GM18508 (cell line): ENCODE data around the gene EPB41.
"Not testable (repeated sequence)": the region's sequence is repeated elsewhere in the genome, so short reads cannot be mapped to it uniquely, and the experiment has no call there.

Experiments used
- ATAC-seq: cut with Tn5 transposase; IDR thresholded peaks from one replicate; pipeline ENCODE4 v1.9.1; 2021; ENCODE audit warnings: moderate number of reproducible peaks; ENCODE audit not compliant: insufficient read depth, unreplicated experiment

The EPB41 gene

DNA sequence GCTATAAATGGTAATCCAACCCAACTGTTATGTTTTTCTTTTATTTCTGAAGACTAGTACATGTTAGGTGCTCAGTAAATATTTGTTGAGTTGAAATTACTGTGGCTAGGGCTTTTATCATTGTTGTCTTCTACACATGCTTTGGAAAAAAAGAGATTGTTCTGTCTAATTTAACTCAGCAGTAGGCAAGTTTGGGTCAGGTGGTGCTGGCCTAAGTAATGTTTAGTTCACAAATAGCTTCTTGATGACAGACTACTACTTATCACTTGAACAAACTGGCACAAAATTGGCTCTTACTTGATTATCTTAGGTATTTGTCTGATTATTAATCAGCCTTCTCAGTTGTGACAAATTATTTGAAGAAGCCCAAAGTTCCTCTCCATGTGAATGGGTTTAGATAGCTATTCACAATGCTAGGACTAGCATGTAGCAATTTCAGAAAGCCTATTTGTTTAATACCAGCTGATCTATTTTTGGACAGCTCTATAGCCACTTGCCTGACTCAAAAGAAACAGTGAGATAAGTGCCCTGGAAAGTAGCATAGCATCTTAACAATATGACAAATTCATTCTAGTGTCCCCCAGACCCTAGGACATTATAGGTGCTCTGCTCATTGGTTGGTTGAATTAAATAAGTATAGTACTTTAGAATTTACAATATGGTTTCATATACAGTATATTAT, 176.7 kb downstream of the EPB41 start:
- no peak for ATAC-seq

DNA sequence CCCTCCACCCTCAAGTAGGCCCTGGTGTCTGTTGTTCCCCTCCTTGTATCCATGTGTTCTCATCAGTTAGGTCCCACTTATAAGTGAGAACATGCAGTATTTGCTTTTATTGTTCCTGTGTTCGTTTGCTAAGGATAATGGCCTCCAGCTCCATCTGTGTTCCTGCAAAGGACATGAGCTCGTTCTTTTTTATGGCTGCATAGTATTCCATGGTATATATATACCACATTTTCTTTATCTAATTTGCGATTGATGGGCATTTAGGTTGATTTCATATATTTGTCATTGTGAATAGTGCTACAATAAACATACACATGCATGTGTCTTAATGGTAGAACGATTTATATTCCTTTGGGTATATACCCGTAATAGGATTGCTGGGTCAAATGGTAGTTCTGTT, 178.3 kb downstream of the EPB41 start:
- not testable (repeated sequence) for ATAC-seq

DNA sequence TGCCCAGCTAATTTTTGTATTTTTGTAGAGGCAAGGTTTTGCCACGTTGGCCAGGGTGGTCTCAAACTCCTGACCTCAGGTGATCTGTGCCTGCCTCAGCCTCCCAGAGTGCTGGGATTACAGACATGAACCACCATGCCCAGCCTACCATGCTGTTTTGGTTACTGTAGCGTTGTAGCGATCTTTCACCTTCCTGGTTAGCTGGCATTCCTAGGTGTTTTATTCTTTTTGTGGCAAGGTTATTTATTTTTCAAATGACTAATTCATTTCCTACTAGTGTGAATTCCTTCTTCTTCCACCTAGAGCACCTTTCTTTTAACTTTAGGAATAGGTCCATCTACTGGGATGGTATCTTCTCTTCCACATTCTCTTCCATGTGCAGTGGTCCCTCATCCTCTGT, 180.1 kb downstream of the EPB41 start:
- ATAC-seq = no peak

DNA sequence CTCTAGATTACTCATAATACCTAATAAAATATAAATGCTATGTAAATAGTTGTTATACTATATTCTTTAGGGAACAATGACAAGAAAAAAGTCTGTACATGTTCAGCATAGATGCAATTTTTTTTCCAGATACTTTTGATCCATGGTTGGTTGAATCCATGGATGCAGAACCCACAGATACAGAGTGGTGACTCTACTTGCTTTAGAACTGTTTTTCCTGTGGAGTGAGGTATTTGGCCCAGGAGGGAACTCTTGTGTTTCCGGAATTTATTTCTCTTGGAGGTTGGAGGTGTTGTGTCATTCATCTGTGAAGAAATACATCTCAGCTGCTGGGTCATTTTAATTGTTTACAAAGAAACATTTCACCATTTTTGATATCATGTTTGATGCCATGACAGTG, 180.6 kb downstream of the EPB41 start:
- no peak for ATAC-seq

DNA sequence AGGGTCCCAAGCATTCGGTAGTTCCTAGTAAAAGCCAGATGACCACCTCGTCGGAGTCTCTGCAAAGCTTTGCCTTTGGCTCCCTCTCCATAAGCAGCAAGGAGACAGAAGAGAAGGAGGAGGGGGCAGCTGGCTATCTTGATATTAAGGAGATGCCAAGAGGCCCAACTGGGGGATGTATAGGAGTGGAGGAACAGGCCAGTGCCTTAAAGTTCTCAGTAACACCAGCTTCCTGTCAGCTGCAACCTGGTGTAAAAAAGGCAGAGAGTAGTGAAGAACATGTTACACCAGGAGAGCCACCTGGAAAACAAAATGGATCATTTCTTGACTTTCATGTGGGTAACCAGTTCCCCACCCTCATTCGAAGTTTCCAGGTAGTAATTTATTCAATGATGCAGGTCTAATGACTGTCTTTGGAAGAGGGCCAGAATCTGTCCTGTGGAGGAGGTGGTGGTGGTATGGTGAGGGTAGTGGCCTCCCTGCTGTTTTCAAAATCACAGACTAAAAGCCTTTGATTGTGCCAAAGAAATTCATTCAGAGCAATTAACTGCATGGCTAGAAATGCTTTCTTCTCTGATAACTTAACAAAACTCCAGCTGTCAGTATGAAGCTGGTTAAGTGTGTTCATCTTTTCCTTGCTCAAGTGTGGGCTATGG, 182.0 kb downstream of the EPB41 start:
- ATAC-seq = no peak

DNA sequence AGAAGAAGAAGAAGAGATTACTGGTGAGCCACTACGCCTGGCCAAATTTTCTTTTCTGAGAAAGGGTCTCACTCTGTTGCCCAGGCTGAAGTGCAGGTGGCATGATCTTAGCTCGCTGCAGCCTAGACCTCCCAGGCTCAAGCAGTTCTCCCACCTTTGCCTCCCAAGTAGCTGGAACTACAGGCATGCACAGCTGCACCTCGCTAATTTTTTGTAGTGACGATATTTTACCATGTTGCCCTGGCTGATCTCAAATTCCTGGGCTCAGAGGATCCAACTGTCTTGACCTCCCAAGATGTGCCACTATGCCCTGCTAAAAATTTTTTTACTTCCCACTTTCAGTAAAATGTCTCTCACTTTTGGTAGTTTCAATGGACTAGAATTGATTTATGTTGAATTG, 184.9 kb downstream of the EPB41 start:
- no peak for ATAC-seq

DNA sequence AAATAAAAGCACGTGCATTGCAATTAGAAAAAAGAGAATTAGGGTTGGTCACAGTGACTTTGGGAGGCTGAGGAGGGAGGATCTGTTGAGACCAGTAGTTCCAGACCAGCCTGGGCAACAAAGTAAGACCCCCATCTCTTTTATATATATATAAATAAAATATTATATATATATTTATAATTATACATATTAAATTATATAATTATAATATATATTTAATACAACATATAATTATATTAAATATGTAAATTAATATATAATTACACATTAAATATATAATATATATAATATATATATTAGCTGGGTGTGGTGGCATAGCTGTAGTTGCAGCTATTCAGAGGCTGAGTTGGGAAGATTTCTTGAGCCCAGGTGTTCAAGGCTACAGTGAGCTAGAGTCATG, 186.1 kb downstream of the EPB41 start:
- ATAC-seq = no peak

DNA sequence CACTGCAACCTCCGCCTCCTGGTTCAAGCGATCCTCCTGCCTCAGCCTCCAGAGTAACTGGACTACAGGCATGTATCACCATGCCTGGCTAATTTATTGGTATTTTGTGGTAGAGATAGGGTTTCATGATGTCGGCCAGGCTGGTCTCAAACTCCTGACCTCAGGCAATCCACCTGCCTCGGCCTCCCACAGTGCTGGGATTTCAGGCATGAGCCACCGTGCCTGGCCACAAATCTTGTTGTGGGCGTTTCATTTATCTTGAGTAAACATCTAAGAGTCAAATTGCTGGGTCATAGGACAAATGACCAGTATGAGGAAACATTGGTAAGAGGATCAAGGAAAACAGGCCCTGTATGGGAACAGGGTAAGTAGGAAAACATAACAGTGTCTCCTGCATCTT, 191.5 kb downstream of the EPB41 start:
- ATAC-seq = no peak

DNA sequence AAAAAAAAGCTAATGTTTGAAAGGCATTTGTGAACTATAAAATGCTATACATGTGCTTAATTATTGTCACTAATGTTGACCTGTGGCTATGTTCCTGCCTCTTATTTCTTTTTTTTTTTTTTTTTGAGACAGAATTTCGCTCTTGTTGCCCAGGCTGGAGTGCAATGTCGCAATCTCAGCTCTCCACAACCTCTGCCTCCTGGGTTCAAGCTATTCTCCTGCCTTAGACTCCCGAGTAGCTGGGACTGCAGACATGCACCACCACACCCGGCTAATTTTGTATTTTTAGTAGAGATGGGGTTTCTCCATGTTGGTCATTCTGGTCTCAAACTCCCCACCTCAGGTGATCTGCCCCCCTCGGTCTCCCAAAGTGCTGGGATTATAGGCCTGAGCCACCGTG, 193.7 kb downstream of the EPB41 start:
- ATAC-seq = not testable (repeated sequence)

DNA sequence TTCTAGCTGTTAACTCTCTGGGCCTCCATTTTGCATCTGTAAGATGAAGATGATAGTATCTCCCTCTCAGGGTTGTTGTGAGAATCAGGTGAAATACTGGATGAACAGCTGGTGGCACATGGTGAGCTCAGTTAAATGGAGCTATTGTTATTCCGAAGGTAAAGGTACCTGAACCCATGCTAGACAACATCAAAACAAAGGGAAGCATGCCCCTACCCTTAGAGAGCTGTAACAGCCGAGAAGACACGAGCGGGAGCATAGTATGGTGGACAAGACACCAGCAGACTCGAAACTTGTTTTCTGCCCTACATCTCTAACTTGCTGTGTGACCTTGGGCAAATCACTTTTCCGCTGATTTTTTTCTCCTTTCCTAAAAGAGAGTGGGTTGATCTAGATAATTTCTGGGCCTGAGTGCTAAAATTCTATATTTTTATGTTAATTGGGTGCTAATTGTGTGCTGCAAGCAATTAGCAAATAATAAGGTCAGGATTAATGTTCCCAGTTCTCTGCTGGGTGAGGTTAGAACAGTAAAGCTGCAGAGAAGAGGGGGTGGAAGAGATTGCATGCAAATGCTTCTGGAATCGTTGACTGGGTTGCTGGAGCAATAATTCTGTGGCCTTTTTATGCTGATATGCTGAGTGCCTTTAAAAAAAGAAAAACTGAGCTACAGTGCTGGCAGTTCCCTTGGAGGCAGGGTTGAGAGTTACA, 198.5 kb downstream of the EPB41 start:
- no peak for ATAC-seq

DNA sequence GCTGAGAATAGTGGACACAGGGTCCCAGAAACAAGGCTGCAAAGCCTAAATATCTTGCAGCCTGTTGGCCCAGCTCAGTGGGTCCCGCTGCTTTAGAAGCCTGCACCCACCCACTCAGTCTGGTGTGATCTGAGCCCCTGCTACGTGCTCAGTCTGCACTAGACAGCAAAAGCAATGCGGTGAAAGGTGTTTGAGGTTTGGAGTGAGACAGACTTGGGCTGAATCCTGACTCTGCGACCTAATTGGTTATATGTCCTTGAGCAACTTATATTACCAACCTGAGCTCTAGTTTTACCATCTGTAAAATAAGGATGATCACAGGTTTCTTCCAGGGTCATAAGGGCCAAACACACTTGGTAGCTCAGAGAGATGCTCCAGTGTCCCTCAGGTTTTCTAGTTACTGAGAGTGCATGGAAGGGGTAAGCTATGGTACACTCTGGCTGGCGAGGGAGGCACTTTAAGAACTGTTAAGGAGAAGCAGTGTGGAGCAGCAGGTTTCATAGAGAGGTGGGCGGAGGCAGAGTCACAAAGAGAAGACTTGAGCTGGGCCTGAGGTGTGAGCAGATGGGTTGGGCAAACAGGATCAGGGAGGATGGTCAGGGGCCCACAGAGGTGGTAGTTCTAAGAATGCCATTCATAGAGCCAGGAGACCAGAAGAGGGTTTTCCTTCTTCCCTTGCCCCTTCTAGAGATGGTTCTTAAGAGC, 199.2 kb downstream of the EPB41 start:
- ATAC-seq = no peak

DNA sequence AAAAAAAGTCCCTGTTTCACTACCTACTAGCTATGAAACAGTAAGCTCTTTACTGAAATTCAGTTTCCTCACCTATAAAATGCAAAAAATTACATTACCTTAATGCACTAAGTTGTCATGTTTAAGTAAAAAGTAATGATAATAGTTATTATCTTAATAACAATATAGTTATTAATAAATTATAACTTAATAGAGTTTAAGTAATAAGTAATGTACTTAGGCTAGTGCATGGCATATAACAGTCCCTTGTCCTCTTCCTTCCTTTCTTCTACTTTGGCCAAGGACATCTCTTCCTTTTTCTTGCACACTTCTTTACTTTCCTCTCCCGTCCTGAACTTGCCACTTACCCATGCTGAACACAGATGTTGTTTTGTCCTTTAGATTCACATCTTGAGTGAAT, 200.3 kb downstream of the EPB41 start:
- ATAC-seq = no peak

DNA sequence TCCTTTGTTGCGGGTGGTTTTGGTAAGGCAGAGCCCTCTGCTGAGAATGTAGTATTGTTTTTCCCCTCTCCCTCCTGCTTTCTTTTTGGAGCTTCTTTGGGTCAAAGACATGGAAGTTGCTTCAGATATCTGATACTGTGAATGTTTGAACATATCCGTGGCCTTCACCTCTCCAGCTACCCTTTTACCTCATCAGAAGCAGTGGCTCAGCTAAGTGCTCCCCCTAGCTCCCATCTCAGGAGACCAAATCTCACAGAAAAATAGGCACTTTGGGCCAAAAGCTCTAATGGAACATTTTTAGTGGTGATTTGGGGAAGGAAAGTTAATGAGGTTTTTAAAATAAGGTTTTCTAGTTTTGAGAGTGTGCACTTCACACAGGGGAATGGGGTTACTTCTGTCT, 203.0 kb downstream of the EPB41 start:
- ATAC-seq = no peak

DNA sequence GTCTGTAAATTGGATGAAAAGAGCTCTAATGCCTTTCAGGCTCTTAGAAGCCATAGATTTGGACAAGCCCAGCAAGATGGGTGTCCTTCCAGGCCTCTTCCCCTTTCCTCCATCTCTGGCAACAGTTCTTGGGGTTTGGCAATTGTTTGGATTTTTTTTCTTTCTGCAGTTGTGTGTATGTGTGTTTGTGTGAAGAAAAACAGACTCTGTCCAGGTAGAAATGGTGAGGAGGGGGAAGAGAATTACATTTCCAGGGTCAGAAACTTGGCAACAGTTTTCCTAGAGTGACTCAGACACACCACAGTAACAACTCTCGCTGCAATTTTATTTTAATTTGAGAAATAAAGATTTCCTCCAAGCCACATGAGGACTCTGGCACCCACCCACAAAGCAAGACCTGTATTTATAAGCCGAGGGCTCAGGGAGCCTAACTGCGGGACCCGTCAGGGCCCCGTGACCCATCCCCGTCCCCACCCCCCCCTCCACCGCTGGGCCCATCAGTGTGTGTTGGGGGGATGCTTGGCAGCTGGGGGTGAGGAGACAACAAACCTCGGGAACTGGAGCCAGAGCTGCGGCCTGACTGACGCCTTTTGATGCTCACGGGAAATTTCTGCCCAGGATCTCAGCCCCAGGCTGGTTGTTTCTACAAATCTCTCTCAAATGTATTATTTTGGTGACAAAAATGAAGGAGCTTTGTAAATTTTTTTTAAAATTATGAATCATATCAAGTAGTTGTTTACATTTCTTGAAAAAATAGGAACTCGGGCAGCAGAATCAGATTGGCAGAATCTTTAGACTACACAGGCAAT, 205.0 kb downstream of the EPB41 start:
- ATAC-seq = no peak

DNA sequence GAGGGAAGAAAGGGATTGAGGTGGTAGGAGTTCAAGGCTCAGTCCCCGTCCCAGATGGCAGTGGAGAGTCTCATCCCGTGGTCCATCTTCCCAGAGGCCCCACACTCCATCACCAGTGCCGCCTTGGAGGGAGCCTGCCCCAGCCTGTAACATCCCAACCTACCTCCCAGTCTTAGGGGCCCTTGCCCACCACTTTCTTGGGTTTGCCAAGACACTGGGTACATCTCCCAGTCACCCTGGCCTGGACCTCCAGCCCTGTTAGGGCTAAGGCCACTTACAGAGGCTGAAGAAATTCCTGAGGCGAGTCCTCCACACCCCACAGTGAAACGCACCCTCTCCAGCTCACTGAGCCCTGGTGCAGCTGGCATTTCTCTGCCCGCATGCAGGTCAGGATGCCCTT, 206.0 kb downstream of the EPB41 start:
- no peak for ATAC-seq

DNA sequence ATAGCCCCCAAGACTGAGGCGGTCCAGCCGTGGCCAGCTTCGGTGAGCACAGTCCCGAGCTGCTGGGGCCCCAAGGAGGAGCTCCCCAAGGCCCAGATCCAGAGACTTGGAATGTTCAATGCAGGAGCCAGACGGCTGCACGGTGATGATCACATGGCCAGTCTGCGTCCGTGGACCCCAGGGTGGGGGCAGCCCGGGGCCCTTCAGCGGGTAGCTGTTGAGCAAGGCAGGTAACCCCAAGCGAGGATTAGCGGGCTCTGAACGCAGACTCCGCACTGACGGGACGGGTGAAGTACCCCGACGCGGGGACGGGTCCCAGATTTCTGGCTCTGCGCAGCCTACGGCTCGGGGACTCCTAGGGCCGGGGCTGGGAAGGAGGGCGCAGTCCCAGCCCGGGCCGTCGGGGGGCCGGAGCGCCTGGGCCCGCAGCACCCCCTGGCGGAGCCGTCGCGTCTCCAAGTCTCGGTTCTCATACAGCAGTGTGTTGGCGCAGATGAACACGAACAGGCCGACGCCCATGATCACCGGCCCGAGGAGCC, 206.6 kb downstream of the EPB41 start:
- ATAC-seq = no peak

DNA sequence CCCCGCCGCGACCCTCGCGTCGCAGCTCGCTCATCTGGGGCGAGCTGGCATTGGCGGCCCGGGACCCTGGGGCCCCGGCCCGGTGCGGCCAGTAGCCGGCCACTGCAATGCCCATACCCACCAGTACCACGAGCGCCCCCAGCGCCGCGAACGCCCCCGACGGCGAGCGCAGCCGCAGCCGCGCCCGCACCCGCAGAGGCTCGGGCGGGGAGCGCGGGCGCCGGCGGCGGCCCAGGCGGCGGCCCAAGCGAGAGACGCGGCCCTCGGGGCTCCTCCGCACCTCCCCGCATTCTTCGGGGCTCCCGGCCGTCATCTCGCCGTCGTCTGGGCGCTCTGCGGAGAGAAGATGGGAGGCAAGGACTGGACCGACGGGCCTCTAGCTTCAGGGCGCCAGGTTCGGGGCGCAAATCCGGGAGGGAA, 207.2 kb downstream of the EPB41 start:
- ATAC-seq = no peak

DNA sequence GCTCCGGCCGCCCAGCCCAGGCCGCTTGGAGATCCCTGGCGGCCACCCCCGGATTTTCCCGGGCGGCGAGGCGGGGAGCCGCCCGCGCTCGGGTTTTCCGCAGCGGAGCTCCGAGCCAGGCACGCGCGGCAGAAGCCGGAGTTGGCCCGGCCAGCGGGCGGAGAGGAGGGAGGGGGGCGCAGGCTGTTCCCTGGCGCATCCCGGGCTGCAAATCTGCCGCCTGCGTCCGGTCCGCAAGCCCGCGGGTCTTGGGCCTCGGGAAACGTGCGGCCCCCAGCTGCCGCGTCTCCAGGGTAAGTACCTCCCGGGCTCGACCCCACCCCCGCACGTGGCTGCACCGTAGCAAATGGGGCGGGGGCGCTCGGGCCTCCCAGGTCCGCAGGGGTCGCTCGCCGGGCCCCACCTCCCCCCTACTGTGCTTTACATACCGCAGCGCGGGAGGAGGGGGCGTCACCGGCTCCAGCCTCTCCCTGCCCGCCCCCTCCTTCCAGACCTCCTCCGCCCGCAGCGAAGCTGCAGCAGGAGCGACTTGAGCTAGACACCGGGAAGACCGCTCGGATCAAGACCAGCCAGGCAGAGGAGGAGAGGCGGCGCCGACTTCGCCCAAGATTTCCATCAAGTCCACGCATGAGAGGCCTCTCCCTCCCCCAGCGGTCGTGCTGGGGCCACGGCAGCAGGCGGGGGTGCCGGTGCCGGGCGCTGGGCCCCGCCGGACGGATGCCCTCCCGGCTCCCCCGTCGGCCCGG, 207.7 kb downstream of the EPB41 start:
- no peak for ATAC-seq

DNA sequence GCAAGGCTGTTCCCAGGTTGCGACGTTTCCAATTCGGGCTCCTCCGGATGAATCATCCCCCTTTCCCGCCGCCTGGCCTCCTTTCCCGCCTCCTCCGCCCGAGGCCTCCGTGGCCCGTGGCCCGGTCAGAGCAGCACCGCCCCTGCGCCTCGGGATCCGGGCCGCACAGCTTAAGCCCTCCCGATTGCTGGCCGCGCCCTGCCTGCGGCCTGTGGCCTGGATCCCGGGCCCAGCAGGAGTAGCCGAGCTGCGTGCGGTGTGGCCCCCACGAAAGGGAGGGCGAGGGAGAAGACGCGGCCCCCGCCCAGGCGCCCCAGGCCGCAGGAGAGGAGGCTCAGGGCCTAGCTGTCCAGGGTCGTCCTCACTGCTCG, 208.3 kb downstream of the EPB41 start:
- ATAC-seq = no peak
